Uterus (tissue), 2 donors: ENCODE results near the gene WDSUB1.

Experiments used
- CTCF ChIP-seq, 4 experiments: fragments of 200-600 bp in 2 of 4; fragments of 450-650 bp in 2 of 4; sonication (generic) in 2 of 4; IDR thresholded peaks; one replicate each; pipeline ENCODE4 v1.5.1; 2016 to 2019; ENCODE audit warnings: antibody characterized with exemption in 4 of 4, mild to moderate bottlenecking in 2 of 4, moderate library complexity in 1 of 4
- POLR2A ChIP-seq, 2 donors: fragments of 450-650 bp; IDR thresholded peaks; one replicate each; pipeline ENCODE4 v1.6.1; 2016; ENCODE audit warnings: antibody characterized with exemption in 2 of 2, mild to moderate bottlenecking in 1 of 2, moderate library complexity in 1 of 2

- TF ChIP-seq CTCF (IDR thresholded peaks at IDR 0.05) (no peak), POLR2A (IDR thresholded peaks at IDR 0.05) (no peak)
These were observed 1.2 kb upstream of the WDSUB1 start for GRCh38 chr2:159287733-159288132.
